H9 (cell line): ENCODE data around the gene CCDC33. TPM values are rescaled to one million over a fixed set of nuclear protein-coding genes. Genes with fewer than 3 reads are reported as not detected.

Experiments used
- DNase-seq: peaks from one replicate; pipeline ENCODE4 v3.0.0-alpha.2; 2017
- H2AFZ ChIP-seq: one replicate; pipeline ENCODE4 v1.6.1; 2013; ENCODE audit warnings: mild to moderate bottlenecking, low read length, control low read depth, moderate library complexity
- H2AK5ac ChIP-seq: 2 replicates; pipeline ENCODE4 v1.6.1; 2013; ENCODE audit warnings: low read length, control low read depth, mixed read lengths; ENCODE audit not compliant: insufficient read length
- H2BK120ac ChIP-seq: one replicate; pipeline ENCODE4 v1.6.1; 2013; ENCODE audit warnings: low read depth, mild to moderate bottlenecking, low read length, control low read depth, inconsistent platforms; ENCODE audit not compliant: poor library complexity, severe bottlenecking
- H2BK12ac ChIP-seq: 2 replicates; pipeline ENCODE4 v1.6.1; 2013; ENCODE audit warnings: low read length, control low read depth, mixed read lengths, low read depth; ENCODE audit not compliant: insufficient read length
- H2BK15ac ChIP-seq: 2 replicates; pipeline ENCODE4 v1.6.1; 2013; ENCODE audit warnings: low read depth, low read length, control low read depth
- H2BK20ac ChIP-seq: one replicate; pipeline ENCODE4 v1.6.1; 2013; ENCODE audit warnings: low read depth, mild to moderate bottlenecking, low read length, control low read depth, inconsistent platforms; ENCODE audit not compliant: poor library complexity, severe bottlenecking
- H2BK5ac ChIP-seq: 2 replicates; pipeline ENCODE4 v1.6.1; 2013; ENCODE audit warnings: low read length, control low read depth, mixed read lengths; ENCODE audit not compliant: insufficient read length
- H3K14ac ChIP-seq: 2 replicates; pipeline ENCODE4 v1.6.1; 2013; ENCODE audit warnings: low read length, control low read depth; ENCODE audit not compliant: insufficient read depth
- H3K18ac ChIP-seq: 2 replicates; pipeline ENCODE4 v1.6.1; 2013; ENCODE audit warnings: low read depth, mild to moderate bottlenecking, mixed read lengths, low read length, control low read depth; ENCODE audit not compliant: insufficient read length
- H3K23ac ChIP-seq: 2 replicates; pipeline ENCODE4 v1.6.1; 2013; ENCODE audit warnings: low read length, control low read depth, mixed read lengths, low read depth; ENCODE audit not compliant: insufficient read length
- H3K23me2 ChIP-seq: 2 replicates; pipeline ENCODE4 v1.6.1; 2013; ENCODE audit warnings: low read depth, mild to moderate bottlenecking, mixed read lengths, low read length, control low read depth; ENCODE audit not compliant: insufficient read length, poor library complexity, severe bottlenecking
- H3K27ac ChIP-seq: 2 replicates; pipeline ENCODE4 v1.5.1; 2013; ENCODE audit warnings: low read length, control low read depth, mixed read lengths, low read depth; ENCODE audit not compliant: insufficient read length
- H3K27me3 ChIP-seq: 2 replicates; pipeline ENCODE4 v1.6.1; 2013; ENCODE audit warnings: low read length, control low read depth, inconsistent platforms; ENCODE audit not compliant: insufficient read depth
- H3K4ac ChIP-seq: 2 replicates; pipeline ENCODE4 v1.6.1; 2013; ENCODE audit warnings: low read depth, mild to moderate bottlenecking, control low read depth, inconsistent platforms, low read length, moderate library complexity
- H3K4me1 ChIP-seq: 2 replicates; pipeline ENCODE4 v1.6.1; 2013; ENCODE audit warnings: low read length, control low read depth, inconsistent platforms; ENCODE audit not compliant: insufficient read depth
- H3K4me2 ChIP-seq: 2 replicates; pipeline ENCODE4 v1.6.1; 2013; ENCODE audit warnings: low read length, control low read depth, mixed read lengths; ENCODE audit not compliant: insufficient read length, insufficient read depth
- H3K56ac ChIP-seq: 2 replicates; pipeline ENCODE4 v1.6.1; 2013; ENCODE audit warnings: low read depth, mild to moderate bottlenecking, mixed read lengths, low read length, control low read depth; ENCODE audit not compliant: insufficient read length
- H3K79me1 ChIP-seq: 2 replicates; pipeline ENCODE4 v1.6.1; 2013; ENCODE audit warnings: low read depth, mild to moderate bottlenecking, moderate library complexity, low read length, control low read depth, inconsistent platforms; ENCODE audit not compliant: insufficient read depth, poor library complexity, severe bottlenecking
- H3K79me2 ChIP-seq: 2 replicates; pipeline ENCODE4 v1.6.1; 2013; ENCODE audit warnings: low read length, control low read depth, inconsistent platforms; ENCODE audit not compliant: insufficient read depth
- H3K9ac ChIP-seq: 2 replicates; pipeline ENCODE4 v1.6.1; 2013; ENCODE audit warnings: low read length, control low read depth, mixed read lengths; ENCODE audit not compliant: insufficient read length; ENCODE audit errors: extremely low read depth
- H3K9me3 ChIP-seq: one replicate; pipeline ENCODE4 v1.6.1; 2013; ENCODE audit warnings: low read depth, low read length, inconsistent platforms; ENCODE audit not compliant: control insufficient read depth
- H3T11ph ChIP-seq: one replicate; pipeline ENCODE4 v1.6.1; 2013; ENCODE audit warnings: mild to moderate bottlenecking, low read length, control low read depth, inconsistent platforms
- H4K20me1 ChIP-seq: one replicate; pipeline ENCODE4 v1.6.1; 2013; ENCODE audit not compliant: control insufficient read depth, insufficient read length, insufficient read depth
- H4K5ac ChIP-seq: 2 replicates; pipeline ENCODE4 v1.6.1; 2013; ENCODE audit warnings: low read depth, mild to moderate bottlenecking, mixed read lengths, low read length, control low read depth; ENCODE audit not compliant: insufficient read length
- H4K8ac ChIP-seq: replicated peaks from 2 replicates; pipeline ENCODE4 v1.6.1; 2013; ENCODE audit warnings: low read length, control low read depth, mixed read lengths, low read depth; ENCODE audit not compliant: insufficient read length
- H4K91ac ChIP-seq: 2 replicates; pipeline ENCODE4 v1.6.1; 2013; ENCODE audit warnings: low read depth, mild to moderate bottlenecking, moderate library complexity, mixed read lengths, low read length, control low read depth; ENCODE audit not compliant: insufficient read length
- H3K27ac Mint-ChIP-seq, 3 experiments: 2 replicates in 2 of 3; 3 replicates in 1 of 3; pipeline ENCODE4 v1.8.0; 2020 to 2021; ENCODE audit warnings: mixed read lengths in 3 of 3, mild to moderate bottlenecking in 1 of 3, moderate library complexity in 1 of 3
- H3K27me3 Mint-ChIP-seq: 2 replicates; pipeline ENCODE4 v1.8.0; 2021; ENCODE audit warnings: low read depth, mild to moderate bottlenecking, moderate library complexity, mixed read lengths
- H3K36me3 Mint-ChIP-seq, 3 experiments: 2 replicates in 2 of 3; 3 replicates in 1 of 3; pipeline ENCODE4 v1.8.0; 2020 to 2021; ENCODE audit warnings: low read depth in 3 of 3, mixed read lengths in 3 of 3; ENCODE audit not compliant: insufficient read depth in 1 of 3
- H3K4me1 Mint-ChIP-seq, 2 experiments: 2 replicates each; pipeline ENCODE4 v1.8.0; 2020; ENCODE audit warnings: mixed read lengths in 2 of 2
- H3K4me3 Mint-ChIP-seq, 2 experiments: 2 replicates in 1 of 2; 3 replicates in 1 of 2; pipeline ENCODE4 v1.8.0; 2020 to 2021; ENCODE audit warnings: mild to moderate bottlenecking in 2 of 2, mixed read lengths in 2 of 2, moderate library complexity in 1 of 2
- H3K9me3 Mint-ChIP-seq, 2 experiments: 2 replicates in 1 of 2; 3 replicates in 1 of 2; pipeline ENCODE4 v1.8.0; 2020; ENCODE audit warnings: mild to moderate bottlenecking in 2 of 2, mixed read lengths in 2 of 2, moderate library complexity in 1 of 2
- CTCF ChIP-seq: fragments of 200-600 bp; sonication (generic); conservative IDR thresholded peaks from 3 replicates; pipeline ENCODE4 v1.8.0; 2021; ENCODE audit warnings: antibody characterized with exemption, mild to moderate bottlenecking
- WGBS: extraction: QIAGEN DNeasy Blood & Tissue Kit; methylation state at CpG from one replicate; pipeline ENCODE4 v1.1.7; 2013; ENCODE audit warnings: missing lambda C conversion rate, low lambda C conversion rate, mixed read lengths; ENCODE audit not compliant: insufficient read length; ENCODE audit errors: extremely low coverage; 5-methylcytosine and 5-hydroxymethylcytosine counted together
- total RNA-seq: library from RNA; stranded (reverse); gene quantifications from 2 replicates; pipeline ENCODE4 v1.2.1, GENCODE V29; 2021

CCDC33 gene
- total RNA-seq, 1 experiment from 2014 or later = 4.6 TPM

GRCh38 chr15:74252721-74253120 lies 16.6 kb downstream of the CCDC33 start:
- peaks cover 11 to 26% of the 10 kb centered on the region in 2 experiments for H3K4me1 Mint-ChIP-seq
- Histone ChIP-seq H3K9ac (no peak overlapping the region), H4K8ac (no peak overlapping the region), H3K56ac (no peak overlapping the region), H3K23ac (no peak overlapping the region), H2BK20ac (no peak overlapping the region), H4K20me1 (no peaks in the 10 kb centered on the region), H3K79me1 (no peaks in the 10 kb centered on the region), H2AK5ac (no peak overlapping the region), H3K9me3 (no peaks in the 10 kb centered on the region), H2BK5ac (no peak overlapping the region), H3K14ac (no peak overlapping the region), H2BK15ac (no peak overlapping the region), H2BK12ac (no peak overlapping the region), H3K79me2 (no peaks in the 10 kb centered on the region), H3K4me2 (no peak overlapping the region), H2BK120ac (no peak overlapping the region), H4K91ac (no peak overlapping the region), H4K5ac (no peak overlapping the region), H3K4me1 (no peaks in the 10 kb centered on the region; the same call in 1 of the 2 replicates), H3K18ac (no peak overlapping the region), H3T11ph (no peak overlapping the region), H3K27me3 (no peaks in the 10 kb centered on the region), H3K4ac (no peak overlapping the region), H2AFZ (no peak overlapping the region), H3K27ac (no peak overlapping the region), H3K23me2 (no peaks in the 10 kb centered on the region)
- DNase-seq = no peak
- no peak for TF ChIP-seq CTCF
- peaks cover 27% of the 10 kb centered on the region for H3K27me3 Mint-ChIP-seq
- H3K4me3 Mint-ChIP-seq = no peak overlapping the region
- no peaks in the 10 kb centered on the region for H3K9me3 Mint-ChIP-seq
- H3K27ac Mint-ChIP-seq = no peak overlapping the region
- H3K36me3 Mint-ChIP-seq = no peaks in the 10 kb centered on the region; a peak in 1 of 7 replicates
- no CpG with 5 or more reads among the region's 1 CpG for WGBS
